Neural progenitor cell (in vitro differentiated cells): Measurements from ENCODE around the gene CDS1. TPM values are rescaled to one million over a fixed set of nuclear protein-coding genes. Genes with fewer than 3 reads are reported as not detected.
A peak's percentile ranks its signal among the peaks of the same experiment; 100 is the strongest.

Source experiments
- DNase-seq: peaks from one replicate; pipeline ENCODE4 v3.0.0-alpha.2; 2016; ENCODE audit warnings: low spot score
- H2AFZ ChIP-seq: fragments of 200-600 bp; sonication (generic); replicated peaks from 2 replicates; pipeline ENCODE4 v1.6.1; 2016; ENCODE audit warnings: antibody characterized with exemption
- H3F3A ChIP-seq: fragments of 200-600 bp; sonication (generic); 2 replicates; pipeline ENCODE4 v1.6.1; 2016; ENCODE audit warnings: antibody characterized with exemption, low read depth
- H3K27ac ChIP-seq: fragments of 200-600 bp; sonication (generic); 2 replicates; pipeline ENCODE4 v1.5.1; 2016; ENCODE audit warnings: mild to moderate bottlenecking
- H3K27me3 ChIP-seq: fragments of 200-600 bp; sonication (generic); 2 replicates; pipeline ENCODE4 v1.6.1; 2016; ENCODE audit warnings: mild to moderate bottlenecking, moderate library complexity
- H3K36me3 ChIP-seq: fragments of 200-600 bp; sonication (generic); 2 replicates; pipeline ENCODE4 v1.5.1; 2016
- H3K4me1 ChIP-seq: fragments of 200-600 bp; sonication (generic); 2 replicates; pipeline ENCODE4 v1.6.1; 2016; ENCODE audit warnings: mixed run types
- H3K4me2 ChIP-seq: fragments of 200-600 bp; sonication (generic); 2 replicates; pipeline ENCODE4 v1.6.1; 2016
- H3K4me3 ChIP-seq: fragments of 200-600 bp; sonication (generic); 2 replicates; pipeline ENCODE4 v1.5.1; 2016
- H3K79me2 ChIP-seq: fragments of 200-600 bp; sonication (generic); 2 replicates; pipeline ENCODE4 v1.6.1; 2016; ENCODE audit warnings: low read depth
- H3K9ac ChIP-seq: fragments of 200-600 bp; sonication (generic); 2 replicates; pipeline ENCODE4 v1.6.1; 2016
- H3K9me3 ChIP-seq: fragments of 200-600 bp; sonication (generic); 2 replicates; pipeline ENCODE4 v1.5.1; 2016; ENCODE audit warnings: low read depth
- H4K20me1 ChIP-seq: fragments of 200-600 bp; sonication (generic); 2 replicates; pipeline ENCODE4 v1.6.1; 2016; ENCODE audit warnings: low read depth
- H3K27ac Mint-ChIP-seq: 3 replicates; pipeline ENCODE4 v1.8.0; 2021; ENCODE audit warnings: mixed read lengths
- H3K27me3 Mint-ChIP-seq: 2 replicates; pipeline ENCODE4 v1.8.0; 2022; ENCODE audit warnings: low read depth, mild to moderate bottlenecking, inconsistent platforms, moderate library complexity, mixed read lengths; ENCODE audit not compliant: insufficient read depth
- H3K36me3 Mint-ChIP-seq: 3 replicates; pipeline ENCODE4 v1.8.0; 2021; ENCODE audit warnings: mixed read lengths
- H3K4me1 Mint-ChIP-seq: 3 replicates; pipeline ENCODE4 v1.8.0; 2021; ENCODE audit warnings: mixed read lengths
- H3K4me3 Mint-ChIP-seq: 3 replicates; pipeline ENCODE4 v1.8.0; 2021; ENCODE audit warnings: mild to moderate bottlenecking, moderate library complexity, mixed read lengths
- H3K9me3 Mint-ChIP-seq: 3 replicates; pipeline ENCODE4 v1.8.0; 2020; ENCODE audit warnings: mixed read lengths
- EZH2 ChIP-seq: fragments of 200-600 bp; sonication (generic); IDR thresholded peaks from 2 replicates; pipeline ENCODE4 v1.6.1; 2017; ENCODE audit warnings: antibody characterized with exemption, mild to moderate bottlenecking, moderate library complexity
- EZH2phosphoT487 ChIP-seq: fragments of 200-600 bp; sonication (generic); IDR thresholded peaks from 2 replicates; pipeline ENCODE4 v1.6.1; 2017; ENCODE audit warnings: antibody characterized with exemption
- total RNA-seq: library from RNA; depleted of rRNA; stranded (reverse); fragments of >200 nt; gene quantifications from 2 replicates; pipeline ENCODE4 v1.2.3, GENCODE V29; 2015; ENCODE audit warnings: low replicate concordance
- TF ChIP-seq, protein P1 (sequence below): fragments of 200-600 bp; sonication (generic); IDR thresholded peaks from 2 replicates; pipeline ENCODE4 v1.5.1; 2017; ENCODE audit warnings: antibody characterized with exemption, mild to moderate bottlenecking

CDS1 gene
- total RNA-seq, 1 donor from 2014 or later, result 2.8 TPM

- peak overlapping the region; percentile 1 for H3K27ac Mint-ChIP-seq
These were observed 64.5 kb downstream of the CDS1 start for GRCh38 chr4:84647312-84647884.

DNA sequence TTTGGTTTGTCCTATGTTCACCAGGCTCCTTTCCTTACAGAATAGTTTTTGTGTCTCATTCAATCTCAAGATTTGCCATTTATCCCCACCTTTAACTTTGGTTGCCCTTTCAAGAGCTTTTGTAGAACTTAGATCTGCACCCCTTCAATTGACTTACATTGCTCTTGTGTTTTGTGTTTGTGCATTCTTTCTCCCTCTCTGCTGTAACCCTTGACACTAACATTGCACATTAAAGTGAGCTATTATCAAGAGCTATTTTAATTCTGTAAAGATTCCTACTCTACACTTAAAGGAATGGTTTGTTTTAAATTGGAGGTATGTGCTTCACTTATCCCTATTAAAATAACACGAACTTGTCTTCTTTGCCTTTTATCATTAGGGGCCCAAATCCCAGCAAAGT, 65.3 kb downstream of the CDS1 start:
- Histone ChIP-seq H3K4me1 (peaks cover 43% of the 10 kb centered on the region), H3K9ac (no peak overlapping the region), H4K20me1 (no peaks in the 10 kb centered on the region), H3K4me3 (no peak overlapping the region), H3K27me3 (no peaks in the 10 kb centered on the region), H3K36me3 (no peaks in the 10 kb centered on the region), H3K9me3 (no peaks in the 10 kb centered on the region), H3K4me2 (peak overlapping the region; percentile 58), H3K27ac (no peak overlapping the region), H2AFZ (no peak overlapping the region), H3F3A (peaks cover 12% of the 10 kb centered on the region), H3K79me2 (no peaks in the 10 kb centered on the region)
- Mint-ChIP-seq H3K36me3 (peaks cover 5% of the 10 kb centered on the region), H3K4me1 (peaks cover 48% of the 10 kb centered on the region), H3K9me3 (no peaks in the 10 kb centered on the region), H3K27me3 (no peaks in the 10 kb centered on the region), H3K27ac (peak overlapping the region; percentile 28), H3K4me3 (no peak overlapping the region)
- peak; percentile 8 for DNase-seq
- TF ChIP-seq EZH2, result no peak
- no peak for TF ChIP-seq EZH2phosphoT487
- TF ChIP-seq, protein P1, sequence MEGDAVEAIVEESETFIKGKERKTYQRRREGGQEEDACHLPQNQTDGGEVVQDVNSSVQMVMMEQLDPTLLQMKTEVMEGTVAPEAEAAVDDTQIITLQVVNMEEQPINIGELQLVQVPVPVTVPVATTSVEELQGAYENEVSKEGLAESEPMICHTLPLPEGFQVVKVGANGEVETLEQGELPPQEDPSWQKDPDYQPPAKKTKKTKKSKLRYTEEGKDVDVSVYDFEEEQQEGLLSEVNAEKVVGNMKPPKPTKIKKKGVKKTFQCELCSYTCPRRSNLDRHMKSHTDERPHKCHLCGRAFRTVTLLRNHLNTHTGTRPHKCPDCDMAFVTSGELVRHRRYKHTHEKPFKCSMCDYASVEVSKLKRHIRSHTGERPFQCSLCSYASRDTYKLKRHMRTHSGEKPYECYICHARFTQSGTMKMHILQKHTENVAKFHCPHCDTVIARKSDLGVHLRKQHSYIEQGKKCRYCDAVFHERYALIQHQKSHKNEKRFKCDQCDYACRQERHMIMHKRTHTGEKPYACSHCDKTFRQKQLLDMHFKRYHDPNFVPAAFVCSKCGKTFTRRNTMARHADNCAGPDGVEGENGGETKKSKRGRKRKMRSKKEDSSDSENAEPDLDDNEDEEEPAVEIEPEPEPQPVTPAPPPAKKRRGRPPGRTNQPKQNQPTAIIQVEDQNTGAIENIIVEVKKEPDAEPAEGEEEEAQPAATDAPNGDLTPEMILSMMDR, result no peak

More at GRCh38 chr4:84647312-84647884, 64.5 kb downstream of the CDS1 start:
- H3K27me3 ChIP-seq, result no peaks in the 10 kb centered on the region
- H3K79me2 ChIP-seq, result no peaks in the 10 kb centered on the region
- Mint-ChIP-seq H3K36me3 (peaks cover 6% of the 10 kb centered on the region), H3K4me1 (peaks cover 45% of the 10 kb centered on the region), H3K4me3 (no peak overlapping the region), H3K27me3 (no peaks in the 10 kb centered on the region), H3K9me3 (no peaks in the 10 kb centered on the region)
- no peak overlapping the region for H3K4me3 ChIP-seq
- H3K9ac ChIP-seq, result no peak overlapping the region
- H3K4me1 ChIP-seq, result peaks cover 43% of the 10 kb centered on the region
- H3F3A ChIP-seq, result peaks cover 12% of the 10 kb centered on the region
- H2AFZ ChIP-seq, result no peak overlapping the region
- no peak overlapping the region for H3K27ac ChIP-seq
- TF ChIP-seq, protein P1, result no peak
- TF ChIP-seq EZH2, result no peak
- no peak for TF ChIP-seq EZH2phosphoT487
- no peaks in the 10 kb centered on the region for H3K9me3 ChIP-seq
- no peaks in the 10 kb centered on the region for H3K36me3 ChIP-seq
- peak; percentile 41 for DNase-seq
- H4K20me1 ChIP-seq, result no peaks in the 10 kb centered on the region
- peak overlapping the region; percentile 58 for H3K4me2 ChIP-seq

- peak overlapping the region; percentile 4 for H3K27ac Mint-ChIP-seq
- no peak for DNase-seq
- peaks cover 43% of the 10 kb centered on the region for H3K4me1 Mint-ChIP-seq
- Histone ChIP-seq H3K4me3 (no peak overlapping the region), H3K4me1 (peaks cover 38% of the 10 kb centered on the region), H3K27me3 (no peaks in the 10 kb centered on the region), H3F3A (peaks cover 12% of the 10 kb centered on the region), H3K9me3 (no peaks in the 10 kb centered on the region), H3K36me3 (no peaks in the 10 kb centered on the region), H3K27ac (no peak overlapping the region), H3K79me2 (no peaks in the 10 kb centered on the region), H2AFZ (no peak overlapping the region), H4K20me1 (no peaks in the 10 kb centered on the region), H3K9ac (no peak overlapping the region), H3K4me2 (peak overlapping the region; percentile 58)
- H3K4me3 Mint-ChIP-seq, result no peak overlapping the region
- H3K36me3 Mint-ChIP-seq, result peaks cover 4% of the 10 kb centered on the region
- H3K9me3 Mint-ChIP-seq, result no peaks in the 10 kb centered on the region
- H3K27me3 Mint-ChIP-seq, result no peaks in the 10 kb centered on the region
- no peak for TF ChIP-seq EZH2phosphoT487
- no peak for TF ChIP-seq EZH2
- TF ChIP-seq, protein P1, result no peak
These were observed 66.1 kb downstream of the CDS1 start for GRCh38 chr4:84648863-84649647.
